ENCODE measurements around the gene SMYD4.

SMYD4 gene

GRCh38 chr17:1792495-1793446 is 36.9 kb downstream of the SMYD4 start (continued):
- TF ChIP-seq ATF2 (tag by site-specific recombination; IDR thresholded peaks at IDR 0.05; ENCODE audit: low read depth), result no peak
- peak; percentile 39; the same call in 1 of the 2 replicates for TF ChIP-seq PRDM1 (tag by site-specific recombination; IDR thresholded peaks at IDR 0.05)
- TF ChIP-seq ZNF423 (tag by site-specific recombination; IDR thresholded peaks at IDR 0.05), result no peak
- peak; percentile 59 for TF ChIP-seq ZNF335 (tag by site-specific recombination; conservative IDR thresholded peaks at IDR 0.05)
- no peak for TF ChIP-seq ZBTB11 (tag by site-specific recombination; conservative IDR thresholded peaks at IDR 0.05; ENCODE audit: low read depth)
- no peak for TF ChIP-seq ZFP37 (tag by site-specific recombination; IDR thresholded peaks at IDR 0.05)
- TF ChIP-seq ZBTB20 (tag by site-specific recombination; IDR thresholded peaks at IDR 0.05), result no peak
- TF ChIP-seq, protein P1, sequence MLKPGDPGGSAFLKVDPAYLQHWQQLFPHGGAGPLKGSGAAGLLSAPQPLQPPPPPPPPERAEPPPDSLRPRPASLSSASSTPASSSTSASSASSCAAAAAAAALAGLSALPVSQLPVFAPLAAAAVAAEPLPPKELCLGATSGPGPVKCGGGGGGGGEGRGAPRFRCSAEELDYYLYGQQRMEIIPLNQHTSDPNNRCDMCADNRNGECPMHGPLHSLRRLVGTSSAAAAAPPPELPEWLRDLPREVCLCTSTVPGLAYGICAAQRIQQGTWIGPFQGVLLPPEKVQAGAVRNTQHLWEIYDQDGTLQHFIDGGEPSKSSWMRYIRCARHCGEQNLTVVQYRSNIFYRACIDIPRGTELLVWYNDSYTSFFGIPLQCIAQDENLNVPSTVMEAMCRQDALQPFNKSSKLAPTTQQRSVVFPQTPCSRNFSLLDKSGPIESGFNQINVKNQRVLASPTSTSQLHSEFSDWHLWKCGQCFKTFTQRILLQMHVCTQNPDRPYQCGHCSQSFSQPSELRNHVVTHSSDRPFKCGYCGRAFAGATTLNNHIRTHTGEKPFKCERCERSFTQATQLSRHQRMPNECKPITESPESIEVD (tag by site-specific recombination; IDR thresholded peaks at IDR 0.05), result 0 out of 2 replicates have a peak, but pooled peaks have one; percentile 17

DNA sequence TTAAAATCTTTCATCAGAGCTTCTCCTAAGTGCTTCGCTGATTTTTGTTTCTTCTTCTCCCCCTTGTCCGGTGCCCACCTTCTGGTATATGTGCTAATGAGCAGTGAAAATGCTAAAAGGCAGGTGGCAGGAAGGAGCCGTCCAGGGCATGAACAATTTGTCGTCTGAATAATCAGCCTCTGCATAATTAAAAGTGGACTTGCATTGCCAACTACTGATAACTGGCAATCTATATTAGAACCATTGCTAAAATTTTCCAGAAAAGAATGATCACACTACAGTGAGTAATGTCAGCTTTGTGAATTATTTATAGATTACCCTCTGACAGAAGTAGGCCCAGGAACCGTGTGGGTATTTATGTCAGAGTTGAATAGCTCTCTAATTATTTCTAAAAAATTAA is 39.8 kb downstream of the SMYD4 start:
- no peaks in the 10 kb centered on the region for H3K9me3 ChIP-seq (ENCODE audit: control insufficient read depth, insufficient read depth, low read depth, low read length)
- H3K4me3 ChIP-seq (ENCODE audit: low read depth, low read length), result no peak overlapping the region
- H3K36me3 ChIP-seq (ENCODE audit: control insufficient read depth in 2 of 2, insufficient read depth in 1 of 2, low read length in 2 of 2), result peaks cover 7 to 25% of the 10 kb centered on the region in 2 experiments
- POLR2A ChIA-PET, result interaction anchor here (0.6 to 1.3 kb wide), 2 partner anchors 39 to 73 kb away, joined by 4 to 9 read pairs; no protein-coding TSS in a partner anchor
- peaks cover 3% of the 10 kb centered on the region; the same call in 1 of the 2 replicates for H3K4me1 ChIP-seq (ENCODE audit: control insufficient read depth, insufficient read depth, low read length)
- no peak overlapping the region for H3K27ac ChIP-seq (ENCODE audit: extremely low read depth, low read depth, low read length)
- CTCF ChIA-PET, result no interaction called here
- TF ChIP-seq GFI1B (tag by site-specific recombination; IDR thresholded peaks at IDR 0.05), result no peak
- no peak for TF ChIP-seq ZNF335 (tag by site-specific recombination; conservative IDR thresholded peaks at IDR 0.05)
- no peak for TF ChIP-seq ZNF140 (tag by site-specific recombination; IDR thresholded peaks at IDR 0.05)
- TF ChIP-seq ZNF184 (tag by site-specific recombination; IDR thresholded peaks at IDR 0.05), result no peak
- no peak for TF ChIP-seq ZNF341 (tag by site-specific recombination; IDR thresholded peaks at IDR 0.05; ENCODE audit: low read depth)
- TF ChIP-seq, protein P2, sequence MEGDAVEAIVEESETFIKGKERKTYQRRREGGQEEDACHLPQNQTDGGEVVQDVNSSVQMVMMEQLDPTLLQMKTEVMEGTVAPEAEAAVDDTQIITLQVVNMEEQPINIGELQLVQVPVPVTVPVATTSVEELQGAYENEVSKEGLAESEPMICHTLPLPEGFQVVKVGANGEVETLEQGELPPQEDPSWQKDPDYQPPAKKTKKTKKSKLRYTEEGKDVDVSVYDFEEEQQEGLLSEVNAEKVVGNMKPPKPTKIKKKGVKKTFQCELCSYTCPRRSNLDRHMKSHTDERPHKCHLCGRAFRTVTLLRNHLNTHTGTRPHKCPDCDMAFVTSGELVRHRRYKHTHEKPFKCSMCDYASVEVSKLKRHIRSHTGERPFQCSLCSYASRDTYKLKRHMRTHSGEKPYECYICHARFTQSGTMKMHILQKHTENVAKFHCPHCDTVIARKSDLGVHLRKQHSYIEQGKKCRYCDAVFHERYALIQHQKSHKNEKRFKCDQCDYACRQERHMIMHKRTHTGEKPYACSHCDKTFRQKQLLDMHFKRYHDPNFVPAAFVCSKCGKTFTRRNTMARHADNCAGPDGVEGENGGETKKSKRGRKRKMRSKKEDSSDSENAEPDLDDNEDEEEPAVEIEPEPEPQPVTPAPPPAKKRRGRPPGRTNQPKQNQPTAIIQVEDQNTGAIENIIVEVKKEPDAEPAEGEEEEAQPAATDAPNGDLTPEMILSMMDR (tag by site-specific recombination; IDR thresholded peaks at IDR 0.05), result no peak
- TF ChIP-seq, protein P3, sequence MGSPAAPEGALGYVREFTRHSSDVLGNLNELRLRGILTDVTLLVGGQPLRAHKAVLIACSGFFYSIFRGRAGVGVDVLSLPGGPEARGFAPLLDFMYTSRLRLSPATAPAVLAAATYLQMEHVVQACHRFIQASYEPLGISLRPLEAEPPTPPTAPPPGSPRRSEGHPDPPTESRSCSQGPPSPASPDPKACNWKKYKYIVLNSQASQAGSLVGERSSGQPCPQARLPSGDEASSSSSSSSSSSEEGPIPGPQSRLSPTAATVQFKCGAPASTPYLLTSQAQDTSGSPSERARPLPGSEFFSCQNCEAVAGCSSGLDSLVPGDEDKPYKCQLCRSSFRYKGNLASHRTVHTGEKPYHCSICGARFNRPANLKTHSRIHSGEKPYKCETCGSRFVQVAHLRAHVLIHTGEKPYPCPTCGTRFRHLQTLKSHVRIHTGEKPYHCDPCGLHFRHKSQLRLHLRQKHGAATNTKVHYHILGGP (tag by site-specific recombination; IDR thresholded peaks at IDR 0.05), result no peak
- no peak for TF ChIP-seq ZNF658 (tag by site-specific recombination; IDR thresholded peaks at IDR 0.05)
- no peak for TF ChIP-seq ZNF26 (tag by site-specific recombination; IDR thresholded peaks at IDR 0.05)
- no peak for TF ChIP-seq ZNF791 (tag by site-specific recombination; IDR thresholded peaks at IDR 0.05)
- TF ChIP-seq ZNF19 (tag by site-specific recombination; IDR thresholded peaks at IDR 0.05; ENCODE audit: low read depth), result no peak
- TF ChIP-seq KLF8 (tag by site-specific recombination; IDR thresholded peaks at IDR 0.05), result no peak
- no peak for TF ChIP-seq ZNF530 (tag by site-specific recombination; IDR thresholded peaks at IDR 0.05; ENCODE audit: low read depth)
- TF ChIP-seq ZNF600 (tag by site-specific recombination; IDR thresholded peaks at IDR 0.05), result no peak
- no peak for TF ChIP-seq MEIS1 (CRISPR knock-in tag; IDR thresholded peaks at IDR 0.05; ENCODE audit: borderline replicate concordance)
- no peak for TF ChIP-seq ZNF529 (tag by site-specific recombination; IDR thresholded peaks at IDR 0.05; ENCODE audit: insufficient replicate concordance)
- no peak for TF ChIP-seq ZNF830 (tag by site-specific recombination; IDR thresholded peaks at IDR 0.05; ENCODE audit: low read depth)

Measured in HEK293 (cell line).